Right renal pelvis (tissue), 4 donors: Measurements from ENCODE around the gene ZNF354C. TPM values are rescaled to one million over a fixed set of nuclear protein-coding genes. Genes with fewer than 3 reads are reported as not detected.
"Not testable (repeated sequence)": the region's sequence is repeated elsewhere in the genome, so short reads cannot be mapped to it uniquely, and the experiment has no call there.

Experiments
- DNase-seq, 4 donors: peaks; one replicate each; pipeline ENCODE4 v3.0.0-alpha.2; 2013; ENCODE audit warnings: low read depth in 4 of 4, low spot score in 3 of 4, missing footprints in 1 of 4
- polyA plus RNA-seq, 4 donors: library from polyadenylated mRNA; unstranded; fragments of 120-200 nt; gene quantifications; one replicate each; pipeline ENCODE4 v1.2.1, GENCODE V29; 2013; ENCODE audit not compliant: insufficient read length in 4 of 4

The ZNF354C gene
- polyA plus RNA-seq = 10 to 100 TPM; 15.9 to 20.0 (median 18.7) TPM

DNA sequence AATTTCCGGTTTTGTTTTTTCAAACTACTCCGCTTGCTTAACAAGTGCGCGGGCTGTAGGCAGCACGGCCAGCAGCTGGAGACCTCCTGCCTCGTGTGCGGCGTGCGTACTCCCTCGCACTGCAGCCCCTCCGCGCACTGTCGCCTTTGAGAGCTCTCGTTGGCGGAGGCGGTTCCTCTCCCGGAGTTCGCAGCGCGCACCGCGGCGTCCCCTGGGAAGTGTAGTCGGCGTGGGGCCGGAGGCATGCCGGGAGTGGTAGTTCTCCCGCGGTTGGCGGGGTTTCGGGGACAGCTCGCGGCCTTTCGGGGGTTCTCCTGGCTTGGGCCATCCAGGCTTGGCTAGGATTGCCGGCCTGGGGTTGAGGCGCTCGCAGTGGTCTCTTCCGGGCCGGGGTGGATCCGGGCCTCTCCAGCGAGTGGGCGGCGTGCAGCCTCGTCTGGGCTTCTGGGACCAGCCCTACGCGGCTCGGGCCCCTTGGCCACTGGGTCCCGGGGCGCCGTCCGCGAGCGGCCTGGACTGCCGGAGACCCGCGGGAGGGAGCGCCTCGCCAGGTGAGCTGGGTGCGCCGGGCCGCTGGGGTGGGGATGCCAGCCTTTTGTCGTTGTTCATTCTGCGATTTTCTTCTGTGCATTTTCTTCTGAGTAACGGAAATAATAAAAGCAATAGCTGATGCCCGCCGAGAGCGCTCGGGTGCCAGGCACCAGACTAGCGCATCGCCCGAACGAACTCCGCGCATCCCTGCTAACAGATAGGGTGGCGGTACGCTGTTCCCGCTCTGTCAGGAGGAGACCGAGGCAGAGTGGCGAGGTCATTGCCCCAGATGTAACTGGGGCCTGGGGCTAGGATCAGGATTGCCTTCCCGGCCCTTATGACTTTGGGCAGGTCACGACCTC, at the start of gene ZNF354C:
TSS of gene ZNF354C (plus strand) at position 258 of the 893 bp plus-strand sequence. CDS start 1,696 bp downstream, outside the sequence.
- peak; percentile 77 to 84 (median 80) for DNase-seq

GRCh38 chr5:179023528-179024189, 36.5 kb upstream of the ZNF354C start, which contains the start of gene ZNF879:
Gene ZNF879 (plus strand): TSS chr5:179023804. CDS start chr5:179025005, 1,201 bp downstream.
- peak; percentile 90 to 95 (median 92) for DNase-seq

DNA sequence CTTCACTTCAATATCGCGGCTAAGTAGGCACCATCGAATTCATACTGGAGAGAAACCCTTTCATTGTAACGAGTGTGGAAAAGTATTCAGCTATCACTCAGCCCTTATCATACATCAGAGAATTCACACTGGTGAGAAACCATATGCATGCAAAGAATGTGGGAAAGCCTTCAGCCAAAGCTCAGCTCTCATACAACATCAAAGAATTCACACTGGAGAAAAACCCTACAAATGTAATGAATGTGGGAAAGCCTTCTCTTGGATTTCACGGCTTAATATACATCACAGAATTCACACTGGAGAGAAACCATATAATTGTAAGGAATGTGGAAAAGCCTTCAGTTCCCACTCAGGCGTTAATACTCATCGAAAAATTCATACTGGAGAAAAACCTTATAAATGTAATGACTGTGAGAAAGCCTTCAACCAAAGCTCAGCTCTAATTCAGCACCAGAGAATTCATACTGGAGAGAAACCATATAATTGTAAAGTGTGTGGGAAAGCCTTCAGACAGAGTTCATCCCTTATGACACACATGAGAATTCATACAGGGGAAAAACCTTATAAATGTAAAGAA, 27.1 kb upstream of the ZNF354C start:
- DNase-seq = no peak

DNA sequence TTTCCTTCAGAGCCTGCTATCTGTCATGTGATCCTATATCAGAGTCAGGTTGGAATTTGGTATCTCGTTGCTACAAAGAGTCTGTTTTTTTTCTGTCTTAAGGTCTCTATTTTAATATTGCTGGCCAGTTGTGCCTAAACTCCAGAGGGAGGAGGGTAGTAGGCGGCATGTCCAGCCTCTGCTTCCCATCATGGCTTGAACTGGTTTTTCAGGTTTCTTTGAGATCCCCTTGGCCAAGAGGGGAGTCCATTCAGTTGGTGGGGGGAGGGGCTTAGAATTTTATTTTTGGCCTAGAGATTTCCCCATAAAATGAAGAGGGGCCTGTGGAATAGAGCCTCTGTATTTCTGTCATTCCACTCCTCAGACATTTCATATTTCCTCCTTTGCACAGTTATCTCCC, 15.4 kb upstream of the ZNF354C start:
- DNase-seq = no peak

DNA sequence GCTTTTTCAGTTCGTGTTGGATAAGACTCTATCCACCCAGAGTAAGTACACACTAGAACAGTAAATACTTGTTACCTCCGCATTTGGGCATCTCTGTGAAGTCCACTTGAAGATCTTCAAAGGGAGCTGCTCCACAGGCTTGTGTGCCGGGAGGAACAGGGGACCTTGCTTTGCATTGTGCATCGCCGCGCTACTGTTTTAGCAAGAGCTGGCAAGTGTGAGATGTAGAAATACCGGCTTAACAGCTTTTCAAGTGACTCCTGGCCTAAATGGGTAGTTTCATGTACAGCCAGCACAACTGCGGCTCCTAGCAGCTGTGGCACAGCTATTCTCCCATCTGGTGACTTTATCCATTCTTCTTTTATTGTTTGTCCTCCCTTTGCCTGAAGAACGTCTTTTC, 8.4 kb upstream of the ZNF354C start:
- no peak for DNase-seq

GRCh38 chr5:179054036-179054785, 6.0 kb upstream of the ZNF354C start:
- no peak for DNase-seq

DNA sequence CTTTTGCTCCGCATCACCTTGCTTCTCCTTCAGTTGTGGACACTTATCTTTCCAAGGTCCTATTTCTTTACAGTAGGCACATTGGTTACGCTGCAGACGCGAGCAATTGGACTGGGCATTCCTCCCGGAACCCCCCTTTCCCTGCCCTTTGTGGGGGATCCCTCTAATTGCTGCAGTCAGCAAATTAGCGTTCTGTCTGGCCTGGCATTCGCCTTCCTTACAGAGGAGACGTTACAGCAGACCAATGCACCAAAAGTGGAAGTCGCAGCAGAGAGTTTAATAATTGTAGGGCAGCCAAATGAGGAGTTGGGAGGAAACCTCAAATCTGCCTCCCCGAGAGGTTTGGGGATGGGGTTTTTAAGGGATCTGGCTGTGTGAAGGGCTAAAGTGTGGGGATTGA, 5.3 kb upstream of the ZNF354C start:
- DNase-seq = no peak

- no peak for DNase-seq
These were observed 4.7 kb upstream of the ZNF354C start for GRCh38 chr5:179055436-179055835.

DNA sequence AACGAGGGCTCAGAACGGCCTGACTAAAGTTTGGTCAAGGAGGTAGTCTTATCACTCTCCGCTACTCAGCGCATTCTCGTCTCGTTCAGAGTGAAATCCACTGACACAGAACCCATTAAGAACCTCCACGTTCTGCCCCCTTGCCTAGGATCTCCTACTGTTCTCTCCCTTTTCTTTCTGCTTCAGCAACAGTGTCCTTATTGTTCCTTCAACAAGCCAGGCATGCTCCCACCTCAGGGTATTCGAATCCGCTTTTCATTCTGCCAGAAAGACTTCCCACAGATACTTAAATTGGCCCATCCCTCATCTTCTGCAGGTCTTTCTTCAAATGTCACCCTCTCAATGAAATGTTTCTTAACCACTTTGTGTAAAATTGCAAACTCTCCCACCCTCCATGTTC, 4.3 kb upstream of the ZNF354C start:
- DNase-seq = no peak

DNA sequence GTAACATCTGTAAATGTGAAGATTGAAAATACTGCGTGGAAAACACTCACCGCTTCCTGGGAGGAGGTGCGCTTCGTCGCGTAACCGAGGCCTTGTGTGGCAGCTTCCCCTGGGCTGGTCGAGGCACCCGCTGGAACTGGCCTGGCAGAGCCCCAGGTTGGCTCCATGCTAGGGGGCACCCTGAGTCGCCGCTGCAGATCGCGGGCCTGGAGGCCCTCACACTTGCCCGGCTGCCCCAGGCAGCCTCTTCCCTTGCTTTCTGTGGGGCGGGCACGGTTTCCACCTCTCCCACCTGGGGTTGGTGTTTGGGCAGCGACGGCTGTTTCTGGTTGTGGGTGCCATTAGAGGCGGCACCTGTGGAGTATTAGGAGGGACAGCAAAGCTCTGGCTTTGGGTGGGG, 852 bp downstream of the ZNF354C start:
- no peak for DNase-seq

- no peak for DNase-seq
These were observed 5.5 kb downstream of the ZNF354C start for GRCh38 chr5:179065703-179066102.

GRCh38 chr5:179079165-179079987, 19.2 kb downstream of the ZNF354C start:
- DNase-seq = no peak

GRCh38 chr5:179080724-179081123, 20.6 kb downstream of the ZNF354C start:
- DNase-seq = no peak

GRCh38 chr5:179089502-179089901, 29.3 kb downstream of the ZNF354C start:
- DNase-seq = no peak

GRCh38 chr5:179101282-179101681, 41.1 kb downstream of the ZNF354C start:
- not testable (repeated sequence) for DNase-seq

- DNase-seq = no peak
These were observed 50.4 kb downstream of the ZNF354C start for GRCh38 chr5:179110528-179110927.

- DNase-seq = no peak
These were observed 51.4 kb downstream of the ZNF354C start for GRCh38 chr5:179111267-179112207.

GRCh38 chr5:179112469-179113142, 52.4 kb downstream of the ZNF354C start:
- DNase-seq = no peak
